ENCODE measurements around the gene SLC52A3.

SLC52A3 gene

DNA sequence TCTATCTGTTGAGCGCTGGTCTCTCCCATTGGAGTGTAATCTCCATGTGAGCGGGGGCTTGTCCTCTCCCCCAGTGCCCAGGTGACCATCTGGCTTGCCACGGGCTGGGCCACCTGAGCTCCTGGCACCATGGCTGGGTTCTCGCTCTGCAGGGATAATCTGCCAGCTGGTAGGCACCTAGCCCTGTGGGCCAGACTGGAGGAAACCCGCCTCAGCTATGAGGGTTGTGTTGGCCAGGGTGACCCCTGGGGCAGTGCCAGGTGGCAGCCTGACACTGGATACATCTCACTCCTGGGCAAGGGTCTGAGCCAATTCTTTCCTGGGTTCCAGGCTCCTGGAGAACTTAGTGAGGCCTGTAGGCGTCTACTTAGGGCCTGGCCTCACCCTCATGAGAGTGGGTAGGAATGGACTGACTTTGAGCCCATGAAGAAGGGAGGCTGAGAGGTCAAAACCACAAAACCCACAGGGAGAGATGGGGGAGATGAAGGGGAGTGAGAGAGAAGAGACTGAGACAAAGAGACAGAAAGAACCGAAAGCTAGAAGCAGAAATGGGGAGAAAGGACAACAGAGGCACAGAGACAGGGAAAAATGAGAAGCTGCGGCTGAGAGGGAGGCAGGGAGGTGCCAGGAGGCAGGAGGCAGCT lies 5.8 kb upstream of the SLC52A3 start:
- no peak overlapping the region for H3K27ac ChIP-seq
- no peak overlapping the region for H3K4me3 ChIP-seq
- no peak for DNase-seq
- no peaks in the 10 kb centered on the region for H3K4me1 ChIP-seq
- H3K27me3 ChIP-seq = peaks cover 0 to 16% of the 10 kb centered on the region in 2 donors
- H3K9me3 ChIP-seq = no peaks in the 10 kb centered on the region
- no peaks in the 10 kb centered on the region for H3K36me3 ChIP-seq
- intact Hi-C loops (cut with DNase I; ENCODE audit: low total_unique reads) = no loop called here
- TF ChIP-seq, protein P1, sequence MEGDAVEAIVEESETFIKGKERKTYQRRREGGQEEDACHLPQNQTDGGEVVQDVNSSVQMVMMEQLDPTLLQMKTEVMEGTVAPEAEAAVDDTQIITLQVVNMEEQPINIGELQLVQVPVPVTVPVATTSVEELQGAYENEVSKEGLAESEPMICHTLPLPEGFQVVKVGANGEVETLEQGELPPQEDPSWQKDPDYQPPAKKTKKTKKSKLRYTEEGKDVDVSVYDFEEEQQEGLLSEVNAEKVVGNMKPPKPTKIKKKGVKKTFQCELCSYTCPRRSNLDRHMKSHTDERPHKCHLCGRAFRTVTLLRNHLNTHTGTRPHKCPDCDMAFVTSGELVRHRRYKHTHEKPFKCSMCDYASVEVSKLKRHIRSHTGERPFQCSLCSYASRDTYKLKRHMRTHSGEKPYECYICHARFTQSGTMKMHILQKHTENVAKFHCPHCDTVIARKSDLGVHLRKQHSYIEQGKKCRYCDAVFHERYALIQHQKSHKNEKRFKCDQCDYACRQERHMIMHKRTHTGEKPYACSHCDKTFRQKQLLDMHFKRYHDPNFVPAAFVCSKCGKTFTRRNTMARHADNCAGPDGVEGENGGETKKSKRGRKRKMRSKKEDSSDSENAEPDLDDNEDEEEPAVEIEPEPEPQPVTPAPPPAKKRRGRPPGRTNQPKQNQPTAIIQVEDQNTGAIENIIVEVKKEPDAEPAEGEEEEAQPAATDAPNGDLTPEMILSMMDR (IDR thresholded peaks at IDR 0.05) = no peak

DNA sequence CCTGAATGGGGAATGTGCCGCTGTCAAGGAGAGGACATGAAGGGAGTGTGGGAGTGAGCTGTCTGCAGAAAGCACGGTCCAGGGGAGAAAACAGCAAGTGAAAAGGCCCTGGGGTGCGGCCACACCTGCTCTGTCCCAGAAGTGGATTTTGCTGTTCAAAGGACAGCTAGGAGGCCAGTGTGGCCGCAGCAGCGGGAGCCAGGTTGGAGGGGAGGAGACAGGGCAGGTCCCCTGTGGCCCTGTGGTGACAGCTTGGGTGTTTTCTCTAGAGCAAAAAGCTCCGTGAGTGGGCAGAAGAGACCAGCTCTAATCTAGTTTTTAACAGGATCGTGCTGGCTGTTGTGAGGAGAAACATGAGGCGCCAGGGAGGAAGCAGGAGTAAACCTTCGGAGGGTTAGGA lies 4.5 kb upstream of the SLC52A3 start:
- no peaks in the 10 kb centered on the region for H3K36me3 ChIP-seq
- H3K27me3 ChIP-seq = peaks cover 0 to 16% of the 10 kb centered on the region in 2 donors
- no peak for DNase-seq
- H3K4me1 ChIP-seq = no peaks in the 10 kb centered on the region
- no peaks in the 10 kb centered on the region for H3K9me3 ChIP-seq
- intact Hi-C loops (cut with DNase I; ENCODE audit: low total_unique reads) = no loop called here
- no peak overlapping the region for H3K4me3 ChIP-seq
- no peak overlapping the region for H3K27ac ChIP-seq
- TF ChIP-seq, protein P1 (IDR thresholded peaks at IDR 0.05) = no peak

DNA sequence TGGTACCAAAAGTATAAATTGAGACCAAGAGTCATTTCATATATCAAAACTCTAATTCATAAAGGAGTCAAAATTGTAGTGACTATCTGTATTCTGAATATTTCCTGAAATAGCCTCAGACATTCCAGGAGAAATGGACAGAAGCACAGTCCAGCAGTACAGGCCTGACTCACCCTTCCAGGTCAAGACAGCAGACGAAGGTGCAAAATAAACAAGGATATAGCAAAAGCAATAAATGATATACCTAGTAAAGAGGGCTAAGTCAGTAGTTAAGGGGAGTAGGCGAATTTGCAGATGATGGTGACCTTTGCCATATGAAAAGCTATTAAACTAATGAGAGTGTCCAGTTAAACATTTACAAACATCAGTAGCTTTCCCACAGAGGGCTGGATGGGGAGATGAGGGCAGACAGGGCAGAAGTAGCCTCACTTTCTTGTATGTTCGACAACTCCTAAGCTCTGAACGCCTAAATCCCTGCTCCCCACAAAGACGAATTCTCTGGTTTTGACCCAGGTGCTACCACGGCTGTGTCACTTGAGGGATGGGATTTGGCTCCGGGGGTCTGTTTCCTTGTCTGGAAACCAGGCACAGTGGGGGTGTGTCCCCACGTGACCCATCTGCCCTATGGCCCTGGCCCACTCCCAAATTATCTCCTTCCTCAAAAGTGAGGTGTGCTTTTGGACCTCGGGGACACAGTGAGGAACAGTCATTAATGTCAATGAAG lies 3.6 kb upstream of the SLC52A3 start:
- DNase-seq = no peak
- H3K4me3 ChIP-seq = no peak overlapping the region
- no peak overlapping the region for H3K27ac ChIP-seq
- H3K27me3 ChIP-seq = peaks cover 0 to 16% of the 10 kb centered on the region in 2 donors
- TF ChIP-seq, protein P1 (IDR thresholded peaks at IDR 0.05) = no peak
- no peaks in the 10 kb centered on the region for H3K9me3 ChIP-seq
- no peaks in the 10 kb centered on the region for H3K4me1 ChIP-seq
- intact Hi-C loops (cut with DNase I; ENCODE audit: low total_unique reads) = no loop called here
- no peaks in the 10 kb centered on the region for H3K36me3 ChIP-seq

DNA sequence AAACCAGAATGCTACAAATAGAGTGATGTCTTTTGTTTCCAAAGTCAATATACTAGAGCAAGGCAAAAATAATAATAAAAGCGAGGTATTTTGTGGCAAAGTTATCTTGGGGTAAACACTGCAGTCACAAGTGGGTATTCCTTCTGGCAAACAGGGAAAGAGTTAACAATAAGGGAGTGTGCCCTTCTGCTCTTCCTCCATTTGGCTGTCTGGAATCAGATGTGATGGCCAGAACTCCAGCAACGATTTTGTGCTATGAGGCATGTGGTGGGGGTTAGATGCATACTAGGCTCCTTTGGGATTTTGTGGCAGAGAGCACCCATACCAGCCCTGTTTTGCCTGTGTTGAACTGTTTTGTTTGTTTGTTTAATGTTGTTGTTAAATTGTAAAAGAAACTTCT lies 2.4 kb upstream of the SLC52A3 start:
- intact Hi-C loops (cut with DNase I; ENCODE audit: low total_unique reads) = no loop called here
- Histone ChIP-seq H3K27ac (no peak overlapping the region), H3K27me3 (peaks cover 0 to 14% of the 10 kb centered on the region in 2 donors), H3K4me3 (no peak overlapping the region), H3K9me3 (no peaks in the 10 kb centered on the region), H3K4me1 (no peaks in the 10 kb centered on the region), H3K36me3 (no peaks in the 10 kb centered on the region)
- TF ChIP-seq, protein P1 (IDR thresholded peaks at IDR 0.05) = no peak
- DNase-seq = no peak

DNA sequence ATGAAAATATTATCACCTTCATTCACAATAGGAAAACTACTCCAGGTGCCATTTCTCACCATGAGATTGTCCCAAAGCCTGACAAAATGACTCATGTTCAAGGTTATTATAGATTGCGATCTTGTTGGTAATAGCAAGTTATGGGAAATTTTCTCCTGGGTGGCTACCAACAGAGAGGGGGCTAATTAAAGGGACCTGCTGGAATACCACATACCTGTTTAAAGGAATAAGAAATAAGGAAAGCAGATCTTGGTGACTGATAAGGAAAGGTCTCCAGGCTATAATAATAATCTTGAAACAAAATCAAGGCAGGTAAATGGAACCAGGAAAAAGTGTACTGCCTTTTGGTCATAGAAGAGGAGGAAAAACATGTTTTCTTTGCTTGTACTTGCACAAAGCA lies 1.4 kb downstream of the SLC52A3 start:
- Histone ChIP-seq H3K4me1 (no peaks in the 10 kb centered on the region), H3K27ac (no peak overlapping the region), H3K27me3 (peaks cover 0 to 12% of the 10 kb centered on the region in 2 donors), H3K4me3 (no peak overlapping the region), H3K36me3 (peaks cover 0 to 4% (median 0%) of the 10 kb centered on the region in 3 donors), H3K9me3 (no peaks in the 10 kb centered on the region)
- TF ChIP-seq, protein P1 (IDR thresholded peaks at IDR 0.05) = no peak
- intact Hi-C loops (cut with DNase I; ENCODE audit: low total_unique reads) = no loop called here
- DNase-seq = no peak
